Panc1 (cell line): ENCODE measurements around the gene SHANK2. TPM values are rescaled to one million over a fixed set of nuclear protein-coding genes. Genes with fewer than 3 reads are reported as not detected.

ENCODE experiments used
- ATAC-seq: fragments of 200-7000 bp; cut with Tn5 transposase; 2 replicates; pipeline ENCODE4 v1.9.1; 2020; ENCODE audit warnings: mild to moderate bottlenecking, moderate library complexity
- BruUV-seq: library from RNA; stranded (reverse); fragments of 400-500 nt; replicated peaks from 2 replicates; lab custom pipeline; 2021; lab: Mats Ljungman, UMichigan
- CTCF ChIA-PET: fragments of 300-600 bp; sonication (Branson Sonifier 250); formaldehyde crosslinking; loops from one replicate; lab custom pipeline; 2022; ENCODE audit warnings: antibody characterized with exemption; lab: Charles Lee
- POLR2A ChIA-PET: fragments of 300-600 bp; sonication (Branson Sonifier 250); formaldehyde crosslinking; loops from one replicate; lab custom pipeline; 2022; ENCODE audit warnings: antibody characterized with exemption; lab: Charles Lee
- DNase-seq: peaks from one replicate; pipeline ENCODE4 v3.0.0-alpha.2; 2010; ENCODE audit warnings: low read depth, low spot score
- H3K27ac ChIP-seq: 2 replicates; pipeline ENCODE4 v1.5.1; 2011; ENCODE audit warnings: mild to moderate bottlenecking, low read length, inconsistent platforms
- H3K27me3 ChIP-seq: fragments of 200-500 bp; sonication (Bioruptor generic); 2 replicates; pipeline ENCODE4 v1.6.0; 2014; ENCODE audit warnings: low read length, inconsistent platforms; ENCODE audit not compliant: control insufficient read depth, insufficient read depth
- H3K36me3 ChIP-seq: fragments of 200-500 bp; sonication (Bioruptor generic); 2 replicates; pipeline ENCODE4 v1.5.1; 2014; ENCODE audit warnings: inconsistent platforms, mild to moderate bottlenecking, low read length, moderate library complexity; ENCODE audit not compliant: control insufficient read depth, insufficient read depth
- H3K4me1 ChIP-seq: 2 replicates; pipeline ENCODE4 v1.5.1; 2011; ENCODE audit warnings: inconsistent platforms, mild to moderate bottlenecking, low read length, moderate library complexity; ENCODE audit not compliant: control insufficient read depth, insufficient read depth
- H3K4me3 ChIP-seq, 2 experiments: 2 replicates each; pipeline ENCODE4 v1.5.1; 2011 to 2012; ENCODE audit warnings: low read depth in 2 of 2, low read length in 2 of 2, mild to moderate bottlenecking in 2 of 2, inconsistent platforms in 1 of 2, moderate library complexity in 1 of 2
- H3K9me3 ChIP-seq: fragments of 200-500 bp; sonication (Bioruptor generic); 2 replicates; pipeline ENCODE4 v1.5.1; 2014; ENCODE audit warnings: low read depth, mild to moderate bottlenecking, inconsistent platforms, low read length, moderate library complexity; ENCODE audit not compliant: control insufficient read depth, insufficient read depth
- CTCF ChIP-seq: fragments of 450-650 bp; IDR thresholded peaks from 2 replicates; pipeline ENCODE4 v1.5.1; 2017; ENCODE audit warnings: mild to moderate bottlenecking
- POLR2AphosphoS5 ChIP-seq: IDR thresholded peaks from 2 replicates; pipeline ENCODE4 v1.6.1; 2012; ENCODE audit warnings: mild to moderate bottlenecking, low read depth, low read length, moderate library complexity
- REST ChIP-seq, 2 experiments: IDR thresholded peaks; 2 replicates each; pipeline ENCODE4 v1.6.1; 2011 to 2012; ENCODE audit warnings: low read depth in 2 of 2, control low read depth in 1 of 2, low read length in 1 of 2, mild to moderate bottlenecking in 1 of 2, moderate library complexity in 1 of 2; ENCODE audit not compliant: insufficient read depth in 1 of 2
- SIN3A ChIP-seq: IDR thresholded peaks from 2 replicates; pipeline ENCODE4 v1.6.1; 2012; ENCODE audit warnings: low read depth, mild to moderate bottlenecking, low read length, moderate library complexity, borderline replicate concordance; ENCODE audit not compliant: insufficient read depth
- TCF7L2 ChIP-seq: IDR thresholded peaks from 2 replicates; pipeline ENCODE4 v1.6.1; 2011; ENCODE audit warnings: mild to moderate bottlenecking, low read depth, low read length, inconsistent platforms
- in situ Hi-C: cut with HindIII; loops from 2 replicates; pipeline ENCODE4 v1.10.0; 2016; ENCODE audit warnings: low sequenced_read_pairs, low pct_unique_long_range_greater_than_20kb
- intact Hi-C: fragments of 100-400 bp; cut with micrococcal nuclease; formaldehyde crosslinking; loops from one replicate; pipeline ENCODE4 v1.10.0; 2022; ENCODE audit not compliant: unreplicated experiment
- total RNA-seq: library from RNA; stranded (reverse); gene quantifications from one replicate; pipeline ENCODE4 v1.2.1, GENCODE V29; 2021; ENCODE audit not compliant: unreplicated experiment

Gene SHANK2
- total RNA-seq, 1 experiment from 2014 or later = 1.7 TPM

GRCh38 chr11:71246559-71246958 is 5.8 kb downstream of the SHANK2 start:
- no peaks in the 10 kb centered on the region for H3K9me3 ChIP-seq
- intact Hi-C loops = no loop called here
- in situ Hi-C loops = no loop called here
- POLR2A ChIA-PET = no interaction called here
- H3K4me3 ChIP-seq = no peak overlapping the region
- peaks cover 10% of the 10 kb centered on the region for H3K27me3 ChIP-seq
- ATAC-seq (no peak), DNase-seq (no peak)
- no peaks in the 10 kb centered on the region for H3K4me1 ChIP-seq
- TF ChIP-seq TCF7L2 (no peak), REST (IDR thresholded peaks at IDR 0.05; ENCODE audit: insufficient read depth in 1 of 2, low read depth in 2 of 2, low read length in 1 of 2) (no peak), CTCF (no peak), POLR2AphosphoS5 (no peak), SIN3A (no peak)
- H3K27ac ChIP-seq = no peak overlapping the region
- CTCF ChIA-PET = no interaction called here
- no TSS peak for BruUV-seq
- H3K36me3 ChIP-seq = no peaks in the 10 kb centered on the region

GRCh38 chr11:71245601-71246391 is 6.6 kb downstream of the SHANK2 start:
- H3K4me1 ChIP-seq = peaks cover 4% of the 10 kb centered on the region; the same call in 1 of the 2 replicates
- H3K9me3 ChIP-seq = no peaks in the 10 kb centered on the region
- in situ Hi-C loops (no loop called here), intact Hi-C loops (no loop called here)
- peaks cover 8% of the 10 kb centered on the region for H3K27me3 ChIP-seq
- no peak overlapping the region for H3K4me3 ChIP-seq
- H3K36me3 ChIP-seq = no peaks in the 10 kb centered on the region
- no TSS peak for BruUV-seq
- TF ChIP-seq TCF7L2 = no peak
- ATAC-seq = no peak
- ChIA-PET CTCF (no interaction called here), POLR2A (no interaction called here)
- DNase-seq = no peak
- H3K27ac ChIP-seq = no peak overlapping the region

- Histone ChIP-seq H3K9me3 (no peaks in the 10 kb centered on the region), H3K27ac (no peak overlapping the region), H3K27me3 (no peaks in the 10 kb centered on the region; the same call in 1 of the 2 replicates), H3K4me3 (no peak overlapping the region), H3K36me3 (no peaks in the 10 kb centered on the region), H3K4me1 (peaks cover 5% of the 10 kb centered on the region; the same call in 1 of the 2 replicates)
- TF ChIP-seq REST (IDR thresholded peaks at IDR 0.05; ENCODE audit: insufficient read depth in 1 of 2, low read depth in 2 of 2, low read length in 1 of 2) (no peak), SIN3A (no peak), CTCF (no peak), POLR2AphosphoS5 (no peak), TCF7L2 (no peak)
- in situ Hi-C loops = no loop called here
- ChIA-PET CTCF (no interaction called here), POLR2A (no interaction called here)
- no peak for DNase-seq
- no peak for ATAC-seq
- intact Hi-C loops = no loop called here
- BruUV-seq = no TSS peak
Observed at GRCh38 chr11:71244116-71244810, 8.1 kb downstream of the SHANK2 start.
